ENCODE results near the gene DEF6.

DNA sequence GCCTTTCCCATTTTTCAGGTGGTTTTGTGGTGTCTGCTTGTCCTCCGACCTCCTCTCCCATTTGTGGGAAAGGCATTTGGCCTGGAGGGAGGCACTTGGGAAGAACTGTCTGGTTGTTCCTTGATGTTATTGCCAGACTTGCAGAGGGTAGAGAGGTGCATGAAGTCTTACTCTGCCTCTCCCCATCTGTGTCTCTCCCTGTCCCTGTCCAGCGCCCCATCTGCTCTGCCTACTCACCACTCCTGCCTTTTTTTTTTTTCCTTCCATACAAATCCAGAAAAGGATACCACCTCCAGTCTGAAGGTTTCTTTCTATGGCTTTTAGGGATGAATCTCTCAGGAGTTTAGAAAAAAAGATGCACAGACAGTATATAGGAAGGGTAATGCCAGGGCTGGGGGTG lies 64.6 kb downstream of the DEF6 start:
- TF ChIP-seq POLR2A (IDR thresholded peaks at IDR 0.05) (no peak), POLR2AphosphoS5 (IDR thresholded peaks at IDR 0.05) (no peak)
- TF ChIP-seq, protein P1, sequence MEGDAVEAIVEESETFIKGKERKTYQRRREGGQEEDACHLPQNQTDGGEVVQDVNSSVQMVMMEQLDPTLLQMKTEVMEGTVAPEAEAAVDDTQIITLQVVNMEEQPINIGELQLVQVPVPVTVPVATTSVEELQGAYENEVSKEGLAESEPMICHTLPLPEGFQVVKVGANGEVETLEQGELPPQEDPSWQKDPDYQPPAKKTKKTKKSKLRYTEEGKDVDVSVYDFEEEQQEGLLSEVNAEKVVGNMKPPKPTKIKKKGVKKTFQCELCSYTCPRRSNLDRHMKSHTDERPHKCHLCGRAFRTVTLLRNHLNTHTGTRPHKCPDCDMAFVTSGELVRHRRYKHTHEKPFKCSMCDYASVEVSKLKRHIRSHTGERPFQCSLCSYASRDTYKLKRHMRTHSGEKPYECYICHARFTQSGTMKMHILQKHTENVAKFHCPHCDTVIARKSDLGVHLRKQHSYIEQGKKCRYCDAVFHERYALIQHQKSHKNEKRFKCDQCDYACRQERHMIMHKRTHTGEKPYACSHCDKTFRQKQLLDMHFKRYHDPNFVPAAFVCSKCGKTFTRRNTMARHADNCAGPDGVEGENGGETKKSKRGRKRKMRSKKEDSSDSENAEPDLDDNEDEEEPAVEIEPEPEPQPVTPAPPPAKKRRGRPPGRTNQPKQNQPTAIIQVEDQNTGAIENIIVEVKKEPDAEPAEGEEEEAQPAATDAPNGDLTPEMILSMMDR (IDR thresholded peaks at IDR 0.05), result no peak
